Ishikawa (cell line): Measurements from ENCODE around the gene BMP7.

Experiments
- CEBPB ChIP-seq: IDR thresholded peaks from 2 replicates; pipeline ENCODE4 v1.6.1; 2012
- CREB1 ChIP-seq: IDR thresholded peaks from 2 replicates; pipeline ENCODE4 v1.6.1; 2012; ENCODE audit warnings: low read depth
- EP300 ChIP-seq: IDR thresholded peaks from 2 replicates; pipeline ENCODE4 v1.6.1; 2012; ENCODE audit warnings: borderline replicate concordance
- FOXM1 ChIP-seq: IDR thresholded peaks from 2 replicates; pipeline ENCODE4 v1.6.1; 2012; ENCODE audit warnings: low read depth, borderline replicate concordance
- NFIC ChIP-seq: IDR thresholded peaks from 2 replicates; pipeline ENCODE4 v1.6.1; 2012
- RAD21 ChIP-seq: IDR thresholded peaks from 2 replicates; pipeline ENCODE4 v1.6.1; 2012; ENCODE audit warnings: low read depth
- TAF1 ChIP-seq: IDR thresholded peaks from 2 replicates; pipeline ENCODE4 v1.6.1; 2012; ENCODE audit warnings: low read depth, mild to moderate bottlenecking
- TCF12 ChIP-seq: IDR thresholded peaks from 2 replicates; pipeline ENCODE4 v1.6.1; 2012; ENCODE audit warnings: low read depth
- TEAD4 ChIP-seq: IDR thresholded peaks from 2 replicates; pipeline ENCODE4 v1.6.1; 2012
- USF1 ChIP-seq: IDR thresholded peaks from 2 replicates; pipeline ENCODE4 v1.6.1; 2012
- YY1 ChIP-seq: IDR thresholded peaks from 2 replicates; pipeline ENCODE4 v1.6.1; 2012; ENCODE audit warnings: low read depth
- ZBTB7A ChIP-seq: IDR thresholded peaks from 2 replicates; pipeline ENCODE4 v1.6.1; 2012; ENCODE audit warnings: low read depth
- TF ChIP-seq, protein P1 (sequence below): IDR thresholded peaks from 2 replicates; pipeline ENCODE4 v1.6.1; 2012; ENCODE audit warnings: low read depth, mild to moderate bottlenecking
- TF ChIP-seq, protein P2 (sequence below): IDR thresholded peaks from 2 replicates; pipeline ENCODE4 v1.6.1; 2012

GRCh38 chr20:57128044-57128757 is 138.2 kb downstream of the BMP7 start:
- TF ChIP-seq YY1 (no peak), USF1 (no peak), TCF12 (no peak), EP300 (no peak), RAD21 (no peak), CEBPB (no peak), CREB1 (no peak), NFIC (no peak), TEAD4 (no peak), TAF1 (no peak), ZBTB7A (no peak), FOXM1 (no peak)
- TF ChIP-seq, protein P1, sequence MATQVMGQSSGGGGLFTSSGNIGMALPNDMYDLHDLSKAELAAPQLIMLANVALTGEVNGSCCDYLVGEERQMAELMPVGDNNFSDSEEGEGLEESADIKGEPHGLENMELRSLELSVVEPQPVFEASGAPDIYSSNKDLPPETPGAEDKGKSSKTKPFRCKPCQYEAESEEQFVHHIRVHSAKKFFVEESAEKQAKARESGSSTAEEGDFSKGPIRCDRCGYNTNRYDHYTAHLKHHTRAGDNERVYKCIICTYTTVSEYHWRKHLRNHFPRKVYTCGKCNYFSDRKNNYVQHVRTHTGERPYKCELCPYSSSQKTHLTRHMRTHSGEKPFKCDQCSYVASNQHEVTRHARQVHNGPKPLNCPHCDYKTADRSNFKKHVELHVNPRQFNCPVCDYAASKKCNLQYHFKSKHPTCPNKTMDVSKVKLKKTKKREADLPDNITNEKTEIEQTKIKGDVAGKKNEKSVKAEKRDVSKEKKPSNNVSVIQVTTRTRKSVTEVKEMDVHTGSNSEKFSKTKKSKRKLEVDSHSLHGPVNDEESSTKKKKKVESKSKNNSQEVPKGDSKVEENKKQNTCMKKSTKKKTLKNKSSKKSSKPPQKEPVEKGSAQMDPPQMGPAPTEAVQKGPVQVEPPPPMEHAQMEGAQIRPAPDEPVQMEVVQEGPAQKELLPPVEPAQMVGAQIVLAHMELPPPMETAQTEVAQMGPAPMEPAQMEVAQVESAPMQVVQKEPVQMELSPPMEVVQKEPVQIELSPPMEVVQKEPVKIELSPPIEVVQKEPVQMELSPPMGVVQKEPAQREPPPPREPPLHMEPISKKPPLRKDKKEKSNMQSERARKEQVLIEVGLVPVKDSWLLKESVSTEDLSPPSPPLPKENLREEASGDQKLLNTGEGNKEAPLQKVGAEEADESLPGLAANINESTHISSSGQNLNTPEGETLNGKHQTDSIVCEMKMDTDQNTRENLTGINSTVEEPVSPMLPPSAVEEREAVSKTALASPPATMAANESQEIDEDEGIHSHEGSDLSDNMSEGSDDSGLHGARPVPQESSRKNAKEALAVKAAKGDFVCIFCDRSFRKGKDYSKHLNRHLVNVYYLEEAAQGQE, result no peak
- TF ChIP-seq, protein P2, sequence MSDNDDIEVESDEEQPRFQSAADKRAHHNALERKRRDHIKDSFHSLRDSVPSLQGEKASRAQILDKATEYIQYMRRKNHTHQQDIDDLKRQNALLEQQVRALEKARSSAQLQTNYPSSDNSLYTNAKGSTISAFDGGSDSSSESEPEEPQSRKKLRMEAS, result no peak
